ENCODE results near the gene CHCHD3. TPM values are rescaled to one million over a fixed set of nuclear protein-coding genes. Genes with fewer than 3 reads are reported as not detected.

The CHCHD3 gene
- total RNA-seq, 1 donor from 2014 or later: 90.8 TPM

DNA sequence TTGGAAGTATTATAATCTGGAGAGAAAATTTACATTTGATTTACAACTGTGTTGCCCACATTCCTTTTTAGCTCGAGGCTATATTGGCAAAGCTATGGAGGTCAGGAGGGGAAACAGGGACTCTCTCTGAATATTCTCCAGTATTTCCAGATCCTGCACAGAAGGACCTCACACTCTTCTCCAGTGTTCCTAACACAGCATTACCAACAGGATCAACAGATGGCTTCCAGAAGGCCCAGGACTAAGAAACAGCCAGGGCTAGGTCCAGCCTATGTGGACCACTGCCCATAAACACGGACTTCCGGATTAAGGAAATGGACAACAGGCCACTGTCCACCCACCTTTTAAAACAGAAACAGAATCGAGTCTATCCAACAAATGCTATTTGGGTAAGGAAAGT is 65.3 kb downstream of the CHCHD3 start:
- no peaks in the 10 kb centered on the region for H3K9me3 ChIP-seq (ENCODE audit: control insufficient read depth in 3 of 3, low read length in 3 of 3)
- no peaks in the 10 kb centered on the region for H3K27me3 ChIP-seq (ENCODE audit: control insufficient read depth in 3 of 3, insufficient read depth in 3 of 3, low read length in 3 of 3)
- H3K4me3 ChIP-seq (ENCODE audit: low read length in 3 of 3): no peak overlapping the region
- no peaks in the 10 kb centered on the region for H3K36me3 ChIP-seq (ENCODE audit: control insufficient read depth in 3 of 3, insufficient read depth in 3 of 3, low read length in 3 of 3)
- H3K27ac ChIP-seq (ENCODE audit: low read depth, low read length): no peak overlapping the region
- H3K9ac ChIP-seq (ENCODE audit: low read depth in 1 of 3, low read length in 3 of 3): no peak overlapping the region
- H3K4me1 ChIP-seq (ENCODE audit: control insufficient read depth in 3 of 3, insufficient read depth in 3 of 3, low read length in 3 of 3): peaks cover 0 to 5% (median 0%) of the 10 kb centered on the region in 3 donors

DNA sequence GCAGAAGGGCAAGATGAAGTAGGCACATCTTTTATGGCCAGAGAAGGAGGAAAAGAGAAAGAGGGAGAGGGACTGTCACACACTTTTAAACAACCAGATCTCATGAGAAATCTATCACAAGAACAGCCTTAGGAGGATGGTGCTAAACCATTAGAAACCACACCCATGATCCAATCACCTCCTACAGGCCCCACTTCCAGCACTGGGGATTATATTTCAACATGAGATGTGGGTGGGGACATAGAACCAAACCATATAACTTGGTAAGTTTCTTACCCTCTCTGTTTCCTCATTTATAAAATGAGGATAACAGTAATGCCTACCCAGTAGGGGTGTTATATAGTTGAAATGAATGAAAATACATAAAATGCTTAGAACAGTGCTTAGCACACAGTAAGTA is 66.0 kb downstream of the CHCHD3 start:
- no peaks in the 10 kb centered on the region for H3K36me3 ChIP-seq (ENCODE audit: control insufficient read depth in 3 of 3, insufficient read depth in 3 of 3, low read length in 3 of 3)
- no peak overlapping the region for H3K9ac ChIP-seq (ENCODE audit: low read depth in 1 of 3, low read length in 3 of 3)
- no peak overlapping the region for H3K4me3 ChIP-seq (ENCODE audit: low read length in 3 of 3)
- no peak overlapping the region for H3K27ac ChIP-seq (ENCODE audit: low read depth, low read length)
- peaks cover 0 to 5% (median 0%) of the 10 kb centered on the region in 3 donors for H3K4me1 ChIP-seq (ENCODE audit: control insufficient read depth in 3 of 3, insufficient read depth in 3 of 3, low read length in 3 of 3)
- no peaks in the 10 kb centered on the region for H3K9me3 ChIP-seq (ENCODE audit: control insufficient read depth in 3 of 3, low read length in 3 of 3)
- no peaks in the 10 kb centered on the region for H3K27me3 ChIP-seq (ENCODE audit: control insufficient read depth in 3 of 3, insufficient read depth in 3 of 3, low read length in 3 of 3)

- no peak overlapping the region for H3K9ac ChIP-seq (ENCODE audit: low read depth in 1 of 3, low read length in 3 of 3)
- no peaks in the 10 kb centered on the region for H3K36me3 ChIP-seq (ENCODE audit: control insufficient read depth in 3 of 3, insufficient read depth in 3 of 3, low read length in 3 of 3)
- no peak overlapping the region for H3K27ac ChIP-seq (ENCODE audit: low read depth, low read length)
- no peaks in the 10 kb centered on the region for H3K9me3 ChIP-seq (ENCODE audit: control insufficient read depth in 3 of 3, low read length in 3 of 3)
- no peaks in the 10 kb centered on the region for H3K27me3 ChIP-seq (ENCODE audit: control insufficient read depth in 3 of 3, insufficient read depth in 3 of 3, low read length in 3 of 3)
- H3K4me3 ChIP-seq (ENCODE audit: low read length in 3 of 3): no peak overlapping the region
- peaks cover 0 to 7% (median 0%) of the 10 kb centered on the region in 3 donors for H3K4me1 ChIP-seq (ENCODE audit: control insufficient read depth in 3 of 3, insufficient read depth in 3 of 3, low read length in 3 of 3)
Measured at GRCh38 chr7:133011746-133012145, 70.1 kb downstream of the CHCHD3 start.

- no peak overlapping the region for H3K4me3 ChIP-seq (ENCODE audit: low read length in 3 of 3)
- no peaks in the 10 kb centered on the region for H3K36me3 ChIP-seq (ENCODE audit: control insufficient read depth in 3 of 3, insufficient read depth in 3 of 3, low read length in 3 of 3)
- H3K9me3 ChIP-seq (ENCODE audit: control insufficient read depth in 3 of 3, low read length in 3 of 3): no peaks in the 10 kb centered on the region
- peaks cover 0 to 5% (median 0%) of the 10 kb centered on the region in 3 donors for H3K4me1 ChIP-seq (ENCODE audit: control insufficient read depth in 3 of 3, insufficient read depth in 3 of 3, low read length in 3 of 3)
- no peak overlapping the region for H3K27ac ChIP-seq (ENCODE audit: low read depth, low read length)
- no peaks in the 10 kb centered on the region for H3K27me3 ChIP-seq (ENCODE audit: control insufficient read depth in 3 of 3, insufficient read depth in 3 of 3, low read length in 3 of 3)
- no peak overlapping the region for H3K9ac ChIP-seq (ENCODE audit: low read depth in 1 of 3, low read length in 3 of 3)
Measured at GRCh38 chr7:133009426-133010252, 72.3 kb downstream of the CHCHD3 start.

- Histone ChIP-seq H3K9me3 (ENCODE audit: control insufficient read depth in 3 of 3, low read length in 3 of 3) (no peaks in the 10 kb centered on the region), H3K4me3 (ENCODE audit: low read length in 3 of 3) (no peak overlapping the region), H3K9ac (ENCODE audit: low read depth in 1 of 3, low read length in 3 of 3) (no peak overlapping the region), H3K4me1 (ENCODE audit: control insufficient read depth in 3 of 3, insufficient read depth in 3 of 3, low read length in 3 of 3) (peaks cover 0 to 9% (median 9%) of the 10 kb centered on the region in 3 donors), H3K36me3 (ENCODE audit: control insufficient read depth in 3 of 3, insufficient read depth in 3 of 3, low read length in 3 of 3) (no peaks in the 10 kb centered on the region), H3K27me3 (ENCODE audit: control insufficient read depth in 3 of 3, insufficient read depth in 3 of 3, low read length in 3 of 3) (no peaks in the 10 kb centered on the region), H3K27ac (ENCODE audit: low read depth, low read length) (no peak overlapping the region)
Measured at GRCh38 chr7:133007961-133008360, 73.9 kb downstream of the CHCHD3 start.

DNA sequence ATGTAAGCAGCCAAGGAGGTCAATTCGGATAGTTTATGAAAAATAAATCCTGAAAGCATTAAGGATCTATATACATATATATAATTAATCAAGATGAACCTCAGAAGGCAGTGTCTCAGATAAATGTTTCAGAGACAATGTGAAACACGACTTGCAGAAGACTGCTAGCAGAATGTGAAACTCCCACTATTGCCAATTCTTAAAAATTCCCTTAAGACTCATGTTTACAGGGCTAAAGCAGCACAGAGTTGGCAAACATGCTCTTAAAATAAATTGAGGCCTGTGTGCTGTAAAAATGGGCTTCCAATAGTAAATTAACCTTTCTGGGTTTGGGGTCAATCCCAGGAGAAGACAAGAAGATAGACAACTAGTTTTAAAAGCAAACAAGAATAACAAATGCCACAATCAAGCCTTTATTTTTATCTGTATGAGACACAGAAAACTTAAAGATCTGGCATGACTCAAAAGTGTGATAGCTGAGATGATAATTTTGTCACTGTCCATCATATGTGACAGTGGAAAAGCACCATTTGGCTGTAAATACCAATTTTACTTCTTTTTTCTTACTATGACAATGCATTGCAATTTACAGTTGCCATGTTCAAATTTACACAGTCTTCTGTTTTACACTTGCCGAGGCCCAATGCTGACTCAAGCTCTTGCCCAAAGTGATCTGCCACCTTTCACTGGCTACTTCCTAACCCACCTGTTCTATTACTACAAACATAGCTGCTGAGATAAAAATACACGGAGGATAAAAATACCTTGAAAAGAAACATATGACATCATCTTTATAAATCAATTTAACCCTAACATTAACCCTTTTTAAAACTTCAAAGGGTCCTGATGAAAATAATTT is 78.6 kb downstream of the CHCHD3 start:
- Histone ChIP-seq H3K4me1 (ENCODE audit: control insufficient read depth in 3 of 3, insufficient read depth in 3 of 3, low read length in 3 of 3) (peaks cover 3 to 10% (median 10%) of the 10 kb centered on the region in 3 donors), H3K36me3 (ENCODE audit: control insufficient read depth in 3 of 3, insufficient read depth in 3 of 3, low read length in 3 of 3) (no peaks in the 10 kb centered on the region), H3K9me3 (ENCODE audit: control insufficient read depth in 3 of 3, low read length in 3 of 3) (no peaks in the 10 kb centered on the region), H3K27me3 (ENCODE audit: control insufficient read depth in 3 of 3, insufficient read depth in 3 of 3, low read length in 3 of 3) (no peaks in the 10 kb centered on the region), H3K9ac (ENCODE audit: low read depth in 1 of 3, low read length in 3 of 3) (no peak overlapping the region), H3K4me3 (ENCODE audit: low read length in 3 of 3) (no peak overlapping the region), H3K27ac (ENCODE audit: low read depth, low read length) (peak overlapping the region; percentile 7)

- Histone ChIP-seq H3K27me3 (ENCODE audit: control insufficient read depth in 3 of 3, insufficient read depth in 3 of 3, low read length in 3 of 3) (no peaks in the 10 kb centered on the region), H3K27ac (ENCODE audit: low read depth, low read length) (no peak overlapping the region), H3K9me3 (ENCODE audit: control insufficient read depth in 3 of 3, low read length in 3 of 3) (no peaks in the 10 kb centered on the region), H3K9ac (ENCODE audit: low read depth in 1 of 3, low read length in 3 of 3) (no peak overlapping the region), H3K36me3 (ENCODE audit: control insufficient read depth in 3 of 3, insufficient read depth in 3 of 3, low read length in 3 of 3) (no peaks in the 10 kb centered on the region), H3K4me1 (ENCODE audit: control insufficient read depth in 3 of 3, insufficient read depth in 3 of 3, low read length in 3 of 3) (peaks cover 5 to 10% (median 10%) of the 10 kb centered on the region in 3 donors), H3K4me3 (ENCODE audit: low read length in 3 of 3) (no peak overlapping the region)
Measured at GRCh38 chr7:133001727-133002126, 80.2 kb downstream of the CHCHD3 start.

DNA sequence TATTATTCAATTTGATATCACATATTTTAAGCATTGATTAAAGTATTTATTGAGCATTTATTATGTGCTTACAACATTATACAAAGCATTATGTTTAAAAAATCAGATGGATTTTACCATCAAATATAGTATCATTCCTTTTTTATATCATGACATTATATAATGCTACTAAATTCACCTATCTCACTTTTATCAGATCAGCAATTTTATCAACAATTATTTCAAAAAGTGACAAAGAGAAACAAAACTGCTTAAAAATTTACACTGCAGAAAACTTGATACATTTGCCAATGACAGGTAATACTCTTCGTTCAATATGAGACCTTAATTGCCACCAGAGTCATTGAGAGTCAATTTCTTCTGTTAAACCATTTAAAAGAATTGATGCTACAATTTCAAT is 82.0 kb downstream of the CHCHD3 start:
- Histone ChIP-seq H3K4me1 (ENCODE audit: control insufficient read depth in 3 of 3, insufficient read depth in 3 of 3, low read length in 3 of 3) (peaks cover 10 to 11% (median 10%) of the 10 kb centered on the region in 3 donors), H3K4me3 (ENCODE audit: low read length in 3 of 3) (no peak overlapping the region), H3K36me3 (ENCODE audit: control insufficient read depth in 3 of 3, insufficient read depth in 3 of 3, low read length in 3 of 3) (no peaks in the 10 kb centered on the region), H3K9ac (ENCODE audit: low read depth in 1 of 3, low read length in 3 of 3) (no peak overlapping the region), H3K9me3 (ENCODE audit: control insufficient read depth in 3 of 3, low read length in 3 of 3) (no peaks in the 10 kb centered on the region), H3K27ac (ENCODE audit: low read depth, low read length) (no peak overlapping the region), H3K27me3 (ENCODE audit: control insufficient read depth in 3 of 3, insufficient read depth in 3 of 3, low read length in 3 of 3) (no peaks in the 10 kb centered on the region)

DNA sequence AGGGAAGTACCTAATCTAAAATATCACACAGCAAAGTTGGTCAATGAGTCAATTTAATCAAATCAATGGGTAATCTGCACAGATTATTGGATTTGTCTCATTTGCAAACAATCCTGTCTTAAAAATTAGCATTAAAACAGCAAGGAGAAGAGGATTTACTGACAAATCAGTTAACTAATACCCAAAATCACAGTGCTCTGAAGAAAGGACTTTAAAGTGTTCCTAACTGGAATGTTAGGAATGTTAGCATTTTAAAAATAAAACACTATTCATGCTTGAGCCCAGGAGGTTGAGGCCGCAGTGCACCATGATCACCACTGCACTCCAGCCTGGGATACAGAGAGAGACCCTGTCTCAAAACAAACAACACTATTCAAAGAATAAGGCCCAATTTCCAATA is 83.1 kb downstream of the CHCHD3 start:
- H3K9ac ChIP-seq (ENCODE audit: low read depth in 1 of 3, low read length in 3 of 3): no peak overlapping the region
- no peaks in the 10 kb centered on the region for H3K27me3 ChIP-seq (ENCODE audit: control insufficient read depth in 3 of 3, insufficient read depth in 3 of 3, low read length in 3 of 3)
- peaks cover 9 to 13% (median 11%) of the 10 kb centered on the region in 3 donors for H3K4me1 ChIP-seq (ENCODE audit: control insufficient read depth in 3 of 3, insufficient read depth in 3 of 3, low read length in 3 of 3)
- no peak overlapping the region for H3K4me3 ChIP-seq (ENCODE audit: low read length in 3 of 3)
- H3K9me3 ChIP-seq (ENCODE audit: control insufficient read depth in 3 of 3, low read length in 3 of 3): no peaks in the 10 kb centered on the region
- no peaks in the 10 kb centered on the region for H3K36me3 ChIP-seq (ENCODE audit: control insufficient read depth in 3 of 3, insufficient read depth in 3 of 3, low read length in 3 of 3)
- H3K27ac ChIP-seq (ENCODE audit: low read depth, low read length): no peak overlapping the region

DNA sequence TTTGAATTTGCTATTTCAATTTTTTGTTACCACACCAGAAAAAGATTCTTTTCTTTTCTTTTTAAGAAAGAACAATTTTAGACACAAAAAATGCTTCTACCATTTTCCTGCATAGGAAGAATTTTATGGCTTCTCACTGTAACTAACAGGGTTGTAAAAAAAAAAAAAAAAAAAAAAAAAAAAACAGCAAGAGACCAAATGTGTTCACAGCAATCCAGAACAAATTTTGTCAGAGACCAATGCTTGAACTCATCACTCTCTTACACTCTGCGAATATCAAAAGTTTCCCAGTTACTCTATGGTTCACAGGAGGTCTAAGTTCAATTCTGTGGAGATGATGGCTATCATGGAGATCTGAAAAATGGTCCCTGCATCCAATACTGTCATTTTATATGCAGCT is 84.4 kb downstream of the CHCHD3 start:
- Histone ChIP-seq H3K4me3 (ENCODE audit: low read length in 3 of 3) (no peak overlapping the region), H3K36me3 (ENCODE audit: control insufficient read depth in 3 of 3, insufficient read depth in 3 of 3, low read length in 3 of 3) (no peaks in the 10 kb centered on the region), H3K4me1 (ENCODE audit: control insufficient read depth in 3 of 3, insufficient read depth in 3 of 3, low read length in 3 of 3) (peaks cover 0 to 13% (median 9%) of the 10 kb centered on the region in 3 donors), H3K27me3 (ENCODE audit: control insufficient read depth in 3 of 3, insufficient read depth in 3 of 3, low read length in 3 of 3) (no peaks in the 10 kb centered on the region), H3K27ac (ENCODE audit: low read depth, low read length) (no peak overlapping the region), H3K9ac (ENCODE audit: low read depth in 1 of 3, low read length in 3 of 3) (peak overlapping the region in 1 of 3 donors; percentile 16), H3K9me3 (ENCODE audit: control insufficient read depth in 3 of 3, low read length in 3 of 3) (no peaks in the 10 kb centered on the region)
